ENCODE results near the gene SCYGR3.

Gene SCYGR3, protein sequence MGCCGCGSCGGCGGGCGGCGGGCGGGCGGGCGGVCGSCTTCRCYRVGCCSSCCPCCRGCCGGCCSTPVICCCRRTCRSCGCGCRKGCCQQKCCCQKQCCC

DNA sequence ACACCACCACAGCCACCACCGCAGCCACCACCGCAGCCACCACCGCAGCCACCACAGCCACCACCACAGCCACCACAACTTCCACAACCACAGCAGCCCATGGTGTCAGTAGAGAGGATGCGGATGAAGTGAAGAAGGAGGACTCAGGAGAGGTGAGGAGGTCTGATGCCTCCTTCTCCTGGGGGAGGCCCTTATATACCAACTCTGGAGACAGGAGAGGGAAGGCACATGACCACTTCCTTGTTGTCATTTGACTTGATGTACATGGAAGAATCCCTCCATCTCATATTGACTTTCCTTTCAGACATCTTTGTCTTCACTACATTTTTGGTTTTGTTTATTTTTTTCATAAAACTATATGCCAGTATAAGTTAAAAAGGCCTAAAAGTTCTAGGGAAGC lies at the start of gene SCYGR3:
SCYGR3 (minus strand) TSS at position 101 of the 400 bp plus-strand sequence; CDS start at position 101, 0 bp downstream.
- Histone ChIP-seq H3K36me3 (replicated peaks) (no peaks in the 10 kb centered on the region), H3K9me3 (no peaks in the 10 kb centered on the region), H3K27me3 (ENCODE audit: low read depth) (no peaks in the 10 kb centered on the region), H3K4me3 (no peak within 1 kb of the TSS), H3K4me1 (no peaks in the 10 kb centered on the region)
- no peak for DNase-seq (ENCODE audit: low spot score in 2 of 2)
- in situ Hi-C loops (cut with MboI; ENCODE audit: low sequenced_read_pairs): no loop called here

GRCh38 chr2:227661827-227662226 lies 47.2 kb upstream of the SCYGR3 start:
- in situ Hi-C loops (cut with MboI; ENCODE audit: low sequenced_read_pairs): loop anchor here (10.0 kb wide), 1 partner anchor 103 kb away; no protein-coding TSS in a partner anchor
- no peak for DNase-seq (ENCODE audit: low spot score in 2 of 2)
- no peak overlapping the region for H3K4me3 ChIP-seq

GRCh38 chr2:227661025-227661649 lies 46.5 kb upstream of the SCYGR3 start:
- H3K4me3 ChIP-seq: no peak overlapping the region
- peak in 1 of 2 experiments; percentile 33 for DNase-seq (ENCODE audit: low spot score in 2 of 2)
- H3K36me3 ChIP-seq (replicated peaks): no peaks in the 10 kb centered on the region
- no peaks in the 10 kb centered on the region for H3K9me3 ChIP-seq
- in situ Hi-C loops (cut with MboI; ENCODE audit: low sequenced_read_pairs): loop anchor here (10.0 kb wide), 1 partner anchor 104 kb away; no protein-coding TSS in a partner anchor
- no peaks in the 10 kb centered on the region for H3K27me3 ChIP-seq (ENCODE audit: low read depth)
- peaks cover 11% of the 10 kb centered on the region for H3K4me1 ChIP-seq

More at GRCh38 chr2:227661827-227662226, 47.2 kb upstream of the SCYGR3 start:
- H3K4me1 ChIP-seq: peaks cover 11% of the 10 kb centered on the region
- no peaks in the 10 kb centered on the region for H3K9me3 ChIP-seq
- no peaks in the 10 kb centered on the region for H3K36me3 ChIP-seq (replicated peaks)
- no peaks in the 10 kb centered on the region for H3K27me3 ChIP-seq (ENCODE audit: low read depth)

- H3K36me3 ChIP-seq (replicated peaks): no peaks in the 10 kb centered on the region
- no peaks in the 10 kb centered on the region for H3K27me3 ChIP-seq (ENCODE audit: low read depth)
- H3K4me1 ChIP-seq: peaks cover 11% of the 10 kb centered on the region
- H3K4me3 ChIP-seq: peak overlapping the region; percentile 8
- peak; percentile 39 to 88 for DNase-seq (ENCODE audit: low spot score in 2 of 2)
- no peaks in the 10 kb centered on the region for H3K9me3 ChIP-seq
- in situ Hi-C loops (cut with MboI; ENCODE audit: low sequenced_read_pairs): no loop called here
These were observed 42.7 kb upstream of the SCYGR3 start for GRCh38 chr2:227657199-227657845.

DNA sequence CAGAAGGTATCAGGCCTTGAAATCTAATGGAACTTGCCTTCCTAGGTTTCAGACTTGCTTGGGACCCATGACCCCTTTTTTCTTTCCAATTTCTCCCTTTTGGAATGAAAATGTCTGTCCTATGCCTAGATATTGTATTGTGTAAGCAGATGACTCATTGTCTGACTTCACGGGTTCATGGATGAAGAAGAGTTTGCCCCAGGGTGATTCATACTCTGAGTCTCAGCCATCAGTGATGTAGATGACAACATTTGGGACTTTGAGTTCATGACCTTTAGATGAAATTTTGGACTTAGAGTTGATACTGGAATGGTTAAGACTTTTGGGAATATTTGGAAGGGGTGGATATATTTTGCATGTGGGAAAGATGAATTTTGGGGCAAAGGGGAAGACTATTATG lies 40.8 kb upstream of the SCYGR3 start:
- H3K36me3 ChIP-seq (replicated peaks): no peaks in the 10 kb centered on the region
- no peaks in the 10 kb centered on the region for H3K27me3 ChIP-seq (ENCODE audit: low read depth)
- DNase-seq (ENCODE audit: low spot score in 2 of 2): no peak
- no peaks in the 10 kb centered on the region for H3K9me3 ChIP-seq
- in situ Hi-C loops (cut with MboI; ENCODE audit: low sequenced_read_pairs): no loop called here
- peaks cover 8% of the 10 kb centered on the region for H3K4me1 ChIP-seq
- H3K4me3 ChIP-seq: no peak overlapping the region

- Histone ChIP-seq H3K4me1 (peaks cover 8% of the 10 kb centered on the region), H3K4me3 (no peak overlapping the region), H3K36me3 (replicated peaks) (no peaks in the 10 kb centered on the region), H3K9me3 (no peaks in the 10 kb centered on the region), H3K27me3 (ENCODE audit: low read depth) (no peaks in the 10 kb centered on the region)
- in situ Hi-C loops (cut with MboI; ENCODE audit: low sequenced_read_pairs): no loop called here
- no peak for DNase-seq (ENCODE audit: low spot score in 2 of 2)
These were observed 39.8 kb upstream of the SCYGR3 start for GRCh38 chr2:227654426-227654825.

DNA sequence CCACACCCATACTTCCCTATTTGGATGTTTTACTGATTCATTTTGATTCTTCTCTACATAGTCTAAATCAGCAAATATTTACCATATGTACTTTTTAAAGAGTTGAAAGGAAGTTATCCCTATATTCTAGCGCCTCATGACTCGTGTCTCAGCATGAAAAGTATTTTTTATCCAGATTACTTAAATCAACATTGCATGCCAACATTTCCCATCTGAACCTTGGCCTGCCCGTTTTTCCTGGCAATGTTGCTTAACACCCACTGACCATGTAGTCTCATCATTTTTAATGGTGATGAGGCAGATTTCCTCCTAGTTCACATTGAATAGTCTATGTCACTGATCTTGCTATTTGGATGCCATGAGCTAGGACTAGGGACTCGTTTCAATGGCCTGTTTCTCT lies 38.8 kb upstream of the SCYGR3 start:
- in situ Hi-C loops (cut with MboI; ENCODE audit: low sequenced_read_pairs): no loop called here
- no peak for DNase-seq (ENCODE audit: low spot score in 2 of 2)
- H3K4me1 ChIP-seq: peaks cover 8% of the 10 kb centered on the region

DNA sequence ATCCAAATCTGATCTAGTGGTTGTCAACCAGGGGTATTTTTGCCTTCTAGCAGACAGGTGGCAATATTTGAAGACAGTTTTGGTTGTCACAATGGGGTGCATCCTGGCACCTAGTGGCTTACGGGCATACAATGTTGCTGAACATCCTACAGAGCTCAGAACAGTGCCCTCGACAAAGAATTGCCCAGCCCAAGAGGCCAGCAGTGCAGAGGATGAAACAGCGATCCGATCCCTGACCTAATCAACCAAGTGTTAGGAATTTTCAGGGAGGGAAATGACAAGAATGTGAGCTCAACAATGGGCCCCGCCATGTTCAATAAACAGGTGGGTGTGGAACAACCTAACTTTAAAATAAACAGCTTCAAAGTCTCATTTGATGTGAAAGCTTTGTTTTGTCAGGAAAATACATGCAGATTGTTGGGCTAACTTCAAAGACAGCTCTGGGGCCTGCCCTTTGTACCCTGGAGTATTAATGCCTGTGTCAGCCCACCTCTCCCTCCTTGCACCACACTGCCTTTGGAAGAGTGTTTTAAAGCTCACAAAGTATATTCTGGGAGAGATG lies 29.4 kb upstream of the SCYGR3 start:
- in situ Hi-C loops (cut with MboI; ENCODE audit: low sequenced_read_pairs): no loop called here
- no peaks in the 10 kb centered on the region for H3K27me3 ChIP-seq (ENCODE audit: low read depth)
- H3K4me3 ChIP-seq: no peak overlapping the region
- no peaks in the 10 kb centered on the region for H3K36me3 ChIP-seq (replicated peaks)
- no peaks in the 10 kb centered on the region for H3K9me3 ChIP-seq
- DNase-seq (ENCODE audit: low spot score in 2 of 2): no peak
- no peaks in the 10 kb centered on the region for H3K4me1 ChIP-seq

More for the DNA sequence above, 38.8 kb upstream of the SCYGR3 start:
- no peaks in the 10 kb centered on the region for H3K27me3 ChIP-seq (ENCODE audit: low read depth)
- H3K36me3 ChIP-seq (replicated peaks): no peaks in the 10 kb centered on the region
- H3K4me3 ChIP-seq: no peak overlapping the region
- H3K9me3 ChIP-seq: no peaks in the 10 kb centered on the region

GRCh38 chr2:227642656-227643055 lies 28.0 kb upstream of the SCYGR3 start:
- H3K36me3 ChIP-seq (replicated peaks): no peaks in the 10 kb centered on the region
- H3K27me3 ChIP-seq (ENCODE audit: low read depth): no peaks in the 10 kb centered on the region
- peak in 1 of 2 experiments; percentile 19 for DNase-seq (ENCODE audit: low spot score in 2 of 2)
- no peaks in the 10 kb centered on the region for H3K9me3 ChIP-seq
- H3K4me3 ChIP-seq: no peak overlapping the region
- H3K4me1 ChIP-seq: no peaks in the 10 kb centered on the region
- in situ Hi-C loops (cut with MboI; ENCODE audit: low sequenced_read_pairs): no loop called here

DNA sequence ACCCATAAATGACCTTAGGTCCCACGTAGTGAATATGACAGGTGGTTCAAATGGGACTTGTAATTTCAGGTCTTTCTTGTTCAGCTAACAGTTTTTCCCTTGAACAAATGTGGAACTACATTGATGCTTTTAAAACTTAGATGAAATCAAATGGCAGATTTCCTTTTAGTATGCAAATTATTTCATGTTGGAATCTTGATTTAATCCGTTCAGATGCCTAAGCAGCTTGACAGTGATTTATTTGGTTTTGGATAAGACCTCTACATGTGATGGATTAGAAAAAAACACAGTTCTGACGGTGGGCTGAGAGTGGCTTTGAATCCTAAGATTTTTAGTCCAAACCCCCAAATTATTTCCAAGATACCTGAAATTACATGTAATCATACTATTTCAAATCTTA lies 19.6 kb upstream of the SCYGR3 start:
- peaks cover 7% of the 10 kb centered on the region; the same call in 1 of the 2 replicates for H3K4me1 ChIP-seq
- peaks cover 4% of the 10 kb centered on the region; the same call in 1 of the 2 replicates for H3K27me3 ChIP-seq (ENCODE audit: low read depth)
- H3K9me3 ChIP-seq: no peaks in the 10 kb centered on the region
- no peak overlapping the region for H3K4me3 ChIP-seq
- H3K36me3 ChIP-seq (replicated peaks): no peaks in the 10 kb centered on the region
- in situ Hi-C loops (cut with MboI; ENCODE audit: low sequenced_read_pairs): no loop called here
- peak in 1 of 2 experiments; percentile 13 for DNase-seq (ENCODE audit: low spot score in 2 of 2)

- peaks cover 7% of the 10 kb centered on the region; the same call in 1 of the 2 replicates for H3K4me1 ChIP-seq
- H3K4me3 ChIP-seq: no peak overlapping the region
- H3K36me3 ChIP-seq (replicated peaks): no peaks in the 10 kb centered on the region
- DNase-seq (ENCODE audit: low spot score in 2 of 2): no peak
- H3K27me3 ChIP-seq (ENCODE audit: low read depth): peaks cover 4% of the 10 kb centered on the region; the same call in 1 of the 2 replicates
- no peaks in the 10 kb centered on the region for H3K9me3 ChIP-seq
- in situ Hi-C loops (cut with MboI; ENCODE audit: low sequenced_read_pairs): no loop called here
These were observed 18.2 kb upstream of the SCYGR3 start for GRCh38 chr2:227632827-227633226.

GRCh38 chr2:227630322-227630721 lies 15.7 kb upstream of the SCYGR3 start:
- Histone ChIP-seq H3K4me3 (no peak overlapping the region), H3K36me3 (replicated peaks) (no peaks in the 10 kb centered on the region), H3K9me3 (no peaks in the 10 kb centered on the region), H3K27me3 (ENCODE audit: low read depth) (peaks cover 4% of the 10 kb centered on the region; the same call in 1 of the 2 replicates), H3K4me1 (peaks cover 7% of the 10 kb centered on the region; the same call in 1 of the 2 replicates)
- DNase-seq (ENCODE audit: low spot score in 2 of 2): no peak
- in situ Hi-C loops (cut with MboI; ENCODE audit: low sequenced_read_pairs): no loop called here

DNA sequence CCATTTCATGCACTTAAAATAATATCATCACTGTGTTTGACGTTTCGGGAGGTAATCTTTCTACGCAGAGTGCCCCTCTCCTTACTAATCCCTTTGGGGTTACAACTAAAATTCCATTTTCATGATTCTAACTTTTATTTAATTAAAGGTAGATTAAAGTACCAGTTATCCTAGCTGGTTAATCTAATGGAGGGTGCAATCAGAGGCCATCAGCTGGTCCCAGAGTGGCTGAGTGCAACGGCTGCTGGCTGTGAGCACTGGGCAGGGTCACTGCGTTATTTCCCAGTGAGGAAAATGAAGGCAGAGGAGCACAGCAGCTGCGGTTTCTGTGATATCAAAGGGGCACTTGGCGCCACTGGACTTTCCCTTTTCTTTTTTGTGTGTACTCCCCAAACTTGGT lies 14.8 kb upstream of the SCYGR3 start:
- Histone ChIP-seq H3K4me1 (peaks cover 7% of the 10 kb centered on the region; the same call in 1 of the 2 replicates), H3K36me3 (replicated peaks) (no peaks in the 10 kb centered on the region), H3K9me3 (no peaks in the 10 kb centered on the region), H3K27me3 (ENCODE audit: low read depth) (peaks cover 4% of the 10 kb centered on the region; the same call in 1 of the 2 replicates), H3K4me3 (no peak overlapping the region)
- no peak for DNase-seq (ENCODE audit: low spot score in 2 of 2)
- in situ Hi-C loops (cut with MboI; ENCODE audit: low sequenced_read_pairs): no loop called here

- H3K9me3 ChIP-seq: no peaks in the 10 kb centered on the region
- no peak for DNase-seq (ENCODE audit: low spot score in 2 of 2)
- peaks cover 4% of the 10 kb centered on the region; the same call in 1 of the 2 replicates for H3K27me3 ChIP-seq (ENCODE audit: low read depth)
- H3K4me1 ChIP-seq: no peaks in the 10 kb centered on the region
- no peak overlapping the region for H3K4me3 ChIP-seq
- H3K36me3 ChIP-seq (replicated peaks): no peaks in the 10 kb centered on the region
- in situ Hi-C loops (cut with MboI; ENCODE audit: low sequenced_read_pairs): no loop called here
These were observed 13.1 kb upstream of the SCYGR3 start for GRCh38 chr2:227627769-227628168.

All from HAP-1 (cell line).